Stimulated activated CD8-positive, alpha-beta memory T cell treated with anti-CD3 and anti-CD28 coated beads, Interleukin-2, amount 100 ng/mL, for 48 hours (primary cell): ENCODE results near the gene RDH8.
"Not testable (repeated sequence)": the region's sequence is repeated elsewhere in the genome, so short reads cannot be mapped to it uniquely, and the experiment has no call there.

Experiments
- DNase-seq, 2 donors: peaks; one replicate each; pipeline ENCODE4 v3.0.0-alpha.2; 2020; ENCODE audit warnings: low read depth in 2 of 2

RDH8 gene

GRCh38 chr19:10005632-10006334, 7.5 kb upstream of the RDH8 start:
- no peak for DNase-seq

- DNase-seq, result no peak
These were observed 7.0 kb upstream of the RDH8 start for GRCh38 chr19:10006335-10006708.

DNA sequence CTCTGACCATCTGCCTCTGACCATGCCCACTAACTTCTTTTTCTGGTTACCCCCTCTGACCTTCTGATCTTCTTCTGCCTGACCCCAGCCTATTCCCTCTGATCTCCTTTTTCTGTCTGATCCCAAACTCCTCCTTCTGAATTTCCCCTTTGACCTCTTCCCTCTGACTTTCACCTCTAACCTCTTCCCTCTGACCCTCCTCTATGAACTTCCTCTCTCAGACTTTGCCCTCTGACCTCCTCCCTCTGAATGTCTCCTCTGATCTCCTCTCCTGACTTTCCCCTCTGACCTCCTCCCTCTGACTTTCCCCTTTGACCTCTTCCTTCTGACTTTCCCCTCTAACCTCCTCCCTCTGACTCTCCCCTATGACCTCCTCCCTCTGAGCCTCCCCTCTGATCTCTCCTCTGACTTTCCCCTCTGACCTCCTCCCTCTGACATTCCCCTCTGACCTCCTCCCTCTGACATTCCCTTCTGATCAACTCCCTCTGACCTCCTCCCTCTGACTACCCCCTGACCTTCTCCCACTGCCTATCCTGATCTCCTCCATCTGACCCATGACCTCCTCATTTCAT, 6.4 kb upstream of the RDH8 start:
- DNase-seq, result no peak

DNA sequence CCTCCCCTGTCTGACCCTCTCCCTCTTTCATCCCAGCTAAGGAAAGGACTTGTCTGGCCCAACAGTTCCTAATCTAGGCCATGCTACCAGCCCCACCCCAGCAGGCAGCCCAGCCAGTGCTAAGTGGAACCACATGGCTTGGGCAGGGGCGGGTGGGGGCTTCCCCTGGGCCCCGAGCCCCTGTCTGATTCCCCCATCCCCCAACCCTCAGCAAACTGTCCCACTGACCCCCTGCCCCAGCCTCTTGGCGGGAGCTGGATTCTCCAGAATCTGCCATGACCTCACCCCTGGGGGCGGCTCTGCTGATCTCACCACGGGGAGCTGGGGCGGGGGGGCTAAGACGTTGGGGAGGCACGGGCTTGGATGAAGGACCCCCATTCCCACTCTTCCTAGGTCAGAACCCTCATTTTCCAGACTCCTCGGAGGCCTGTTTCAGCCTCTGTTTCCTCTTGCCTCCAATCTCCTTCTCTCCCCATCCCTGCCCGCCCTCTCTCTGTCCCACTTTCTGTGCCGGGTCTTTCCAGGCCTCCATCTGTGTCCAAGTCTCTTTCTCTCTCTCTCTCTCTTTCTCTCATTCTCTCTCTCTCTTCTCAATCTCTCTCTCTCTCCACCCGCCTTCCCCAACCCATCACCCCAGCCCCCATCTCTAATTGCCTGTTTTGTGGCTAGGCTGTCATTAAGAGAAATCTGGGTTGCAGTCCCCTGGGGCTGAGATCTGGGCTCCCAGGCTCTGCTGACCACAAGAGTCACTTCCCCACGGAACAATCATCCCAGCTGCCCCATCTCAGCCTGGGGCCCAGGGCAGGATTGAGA, 5.7 kb upstream of the RDH8 start:
- no peak for DNase-seq

GRCh38 chr19:10008184-10008765, 5.0 kb upstream of the RDH8 start:
- no peak for DNase-seq

DNA sequence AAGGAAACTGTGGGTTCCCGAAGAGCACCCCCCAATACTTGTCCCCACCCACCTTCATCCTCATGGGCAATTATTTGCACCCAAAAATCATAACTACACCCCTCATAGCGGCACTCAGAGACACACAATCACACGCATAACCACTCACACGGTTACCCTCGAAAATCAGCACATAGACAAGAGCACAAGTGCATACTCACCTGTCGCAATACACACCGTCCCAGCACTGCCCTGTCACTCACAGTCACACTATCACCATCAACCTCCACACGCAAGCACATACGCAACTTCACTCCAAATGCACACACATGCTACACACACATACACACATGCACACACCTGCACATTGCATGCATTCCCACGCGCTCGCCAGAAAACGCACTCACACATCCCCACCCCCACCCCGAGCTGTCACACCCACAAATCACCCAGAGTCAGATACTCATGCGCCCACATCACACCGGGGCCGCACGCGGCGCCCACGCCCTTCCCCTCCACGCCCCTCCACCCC, 3.5 kb upstream of the RDH8 start:
- no peak for DNase-seq

- no peak for DNase-seq
These were observed 3.0 kb upstream of the RDH8 start, which contains the start of gene COL5A3 for GRCh38 chr19:10010247-10010691. Gene COL5A3, minus strand, starts transcription at chr19:10010504. Its CDS starts 119 bp downstream, at chr19:10010385.

DNA sequence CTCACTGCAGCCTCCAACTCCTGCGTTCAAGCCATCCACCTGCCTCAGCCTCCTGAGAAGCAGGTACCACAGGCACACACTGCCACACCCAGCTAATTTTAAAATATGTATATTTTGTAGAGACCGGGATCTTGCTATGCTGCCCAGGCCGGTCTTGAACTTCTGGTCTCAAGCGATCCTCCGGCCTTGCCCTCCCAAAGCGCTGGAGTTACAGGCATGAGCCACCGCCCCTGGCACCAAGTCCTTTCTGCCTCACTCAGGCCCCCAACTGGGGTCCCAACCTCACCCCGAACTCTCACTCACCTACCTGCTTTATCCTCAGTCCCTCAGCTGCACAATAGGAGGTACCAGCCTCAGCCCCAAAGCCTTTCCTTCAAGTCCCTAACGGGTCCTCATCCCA, 2.3 kb upstream of the RDH8 start:
- no peak for DNase-seq

DNA sequence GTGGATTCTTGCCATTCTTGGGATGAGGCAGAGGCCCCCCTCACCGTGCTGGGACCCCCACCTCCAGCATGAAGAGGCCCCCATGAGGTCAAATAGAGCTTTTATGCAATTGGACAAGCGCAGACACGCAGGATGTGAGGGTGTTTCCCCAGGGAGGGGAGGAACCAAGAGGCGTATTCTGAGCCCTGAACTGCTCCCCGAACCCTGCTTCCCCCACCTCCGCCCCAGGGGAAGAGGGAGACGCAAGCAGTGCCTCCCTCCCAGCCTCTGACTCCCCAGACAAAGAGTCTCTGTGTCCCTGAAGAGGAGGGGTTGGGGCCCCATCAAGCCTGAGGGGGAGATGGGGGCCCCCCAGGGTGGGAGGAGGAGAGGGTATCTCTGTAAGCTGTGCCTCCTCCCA, 1.3 kb upstream of the RDH8 start:
- DNase-seq, result no peak

GRCh38 chr19:10013834-10014618, 743 bp downstream of the RDH8 start:
- no peak for DNase-seq

DNA sequence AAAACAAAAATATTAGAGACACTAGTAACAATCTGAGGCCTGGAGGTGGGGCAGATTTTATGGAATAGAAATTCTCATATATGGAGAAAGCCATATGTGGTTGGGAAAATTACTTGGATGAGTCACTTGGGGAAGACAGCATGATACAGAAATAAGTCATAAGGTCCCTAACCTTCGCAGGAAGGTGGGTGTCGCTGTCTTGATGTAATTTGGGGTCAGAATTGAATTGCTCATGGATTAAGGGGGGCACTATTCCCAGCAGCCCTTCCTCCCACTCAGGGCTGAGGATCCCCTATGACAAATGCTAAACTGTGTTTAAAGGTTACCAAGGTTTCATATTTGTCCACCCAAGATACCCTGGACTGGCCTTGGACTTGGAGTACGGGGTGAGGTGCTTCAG, 5.0 kb downstream of the RDH8 start:
- DNase-seq, result no peak

DNA sequence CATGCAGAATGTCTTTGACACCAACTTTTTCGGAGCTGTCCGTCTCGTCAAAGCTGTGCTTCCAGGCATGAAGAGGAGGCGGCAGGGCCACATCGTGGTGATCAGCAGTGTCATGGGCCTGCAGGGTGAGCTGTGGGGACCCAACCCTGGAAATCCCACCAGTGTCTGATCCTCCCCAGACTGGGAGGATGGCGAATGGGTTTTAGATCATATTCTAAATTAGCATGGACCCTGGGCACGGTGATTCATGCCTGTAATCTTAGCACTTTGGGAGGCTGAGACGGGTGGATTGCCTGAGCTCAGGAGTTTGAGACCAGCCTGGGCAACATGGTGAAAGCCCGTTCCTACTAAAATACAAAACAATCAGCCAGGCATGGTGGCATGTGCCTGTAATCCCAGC, 5.5 kb downstream of the RDH8 start:
- no peak for DNase-seq

DNA sequence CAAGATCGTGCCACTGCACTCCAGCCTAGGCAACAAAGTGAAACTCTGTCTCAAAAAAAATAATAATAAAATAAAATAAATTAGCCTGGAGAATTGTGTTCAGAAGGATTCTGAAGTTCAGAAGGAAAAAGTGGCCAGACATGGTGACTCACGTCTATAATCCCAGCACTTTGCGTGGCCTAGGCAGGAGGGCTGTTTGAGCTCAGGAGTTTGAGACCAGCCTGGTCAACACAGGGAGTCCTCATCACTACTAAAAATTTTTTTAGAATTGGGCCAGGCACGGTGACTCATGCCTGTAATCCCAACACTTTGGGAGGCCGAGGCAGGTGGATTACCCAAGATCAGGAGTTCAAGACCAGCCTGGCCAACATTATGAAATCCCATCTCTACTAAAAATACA, 6.0 kb downstream of the RDH8 start:
- no peak for DNase-seq

GRCh38 chr19:10020851-10021250, 7.6 kb downstream of the RDH8 start:
- DNase-seq, result no peak

DNA sequence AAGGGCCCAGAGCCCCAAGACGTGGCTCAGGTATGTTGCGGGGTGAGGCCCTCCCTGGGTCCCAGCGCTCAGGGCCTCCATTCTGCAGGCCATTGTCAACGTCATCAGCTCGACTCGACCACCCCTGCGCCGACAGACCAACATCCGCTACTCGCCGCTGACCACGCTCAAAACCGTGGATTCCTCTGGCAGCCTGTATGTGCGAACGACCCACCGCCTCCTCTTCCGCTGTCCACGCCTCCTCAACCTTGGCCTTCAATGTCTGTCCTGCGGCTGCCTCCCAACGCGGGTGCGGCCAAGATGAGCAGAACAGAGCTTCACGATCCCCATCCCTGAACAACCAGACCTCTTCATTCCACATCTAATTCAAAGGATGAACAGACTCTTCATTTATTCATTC, 8.2 kb downstream of the RDH8 start:
- no peak for DNase-seq

DNA sequence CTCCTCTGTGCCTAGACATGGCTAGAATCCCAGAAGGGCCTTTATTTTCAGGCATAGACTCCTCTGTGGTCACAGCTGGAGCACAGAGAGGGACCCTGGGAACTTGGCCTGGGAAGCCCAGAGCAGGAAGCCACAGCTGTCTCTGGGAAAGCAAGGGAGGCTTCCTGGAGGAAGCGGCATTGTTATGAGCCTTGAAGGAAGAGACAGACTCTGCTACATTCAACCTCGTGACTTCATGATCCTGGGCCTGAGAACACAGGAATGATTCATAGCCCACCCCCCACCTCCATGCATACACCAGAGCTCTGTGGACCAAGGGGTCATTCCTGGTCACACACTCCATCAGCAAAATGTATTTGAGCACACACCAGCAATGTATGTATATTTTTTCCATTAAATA, 8.6 kb downstream of the RDH8 start:
- no peak for DNase-seq

DNA sequence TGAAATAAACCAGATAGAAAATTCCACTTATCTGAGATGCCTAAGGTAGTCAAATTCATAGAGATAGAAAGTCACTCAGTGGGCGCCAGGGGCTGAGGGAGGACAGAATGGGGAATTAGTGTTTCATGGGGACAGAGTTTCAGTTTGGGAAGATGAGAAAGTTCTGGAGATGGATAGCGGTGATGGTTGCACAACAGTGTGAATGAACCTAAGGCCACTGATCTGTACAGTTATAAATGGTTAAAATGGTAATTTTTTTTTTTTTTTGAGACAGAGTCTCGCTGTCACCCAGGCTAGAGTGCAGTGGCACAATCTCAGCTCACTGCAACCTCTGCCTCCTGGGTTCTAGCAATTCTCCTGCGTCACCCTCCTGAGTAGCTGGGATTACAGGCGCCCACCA, 9.8 kb downstream of the RDH8 start:
- not testable (repeated sequence) for DNase-seq

DNA sequence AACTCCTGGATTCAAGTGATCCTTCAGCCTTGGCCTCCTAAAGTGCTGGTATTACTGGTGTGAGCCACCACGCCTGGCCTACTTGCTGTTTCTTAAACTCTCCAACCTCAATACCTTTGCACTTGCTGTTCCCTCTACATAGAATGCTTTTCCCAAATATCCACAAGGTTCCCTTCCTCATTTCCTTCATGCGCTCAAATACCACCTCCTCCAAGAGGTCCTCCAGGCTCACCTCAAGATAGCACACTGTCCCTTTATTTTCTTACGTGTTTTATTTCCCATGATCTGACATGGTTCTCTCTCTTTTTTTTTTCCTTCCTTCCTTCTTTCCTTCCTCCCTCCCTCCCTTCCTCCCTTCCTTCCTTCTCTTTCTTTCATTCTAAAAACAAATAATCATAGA, 13.5 kb downstream of the RDH8 start:
- no peak for DNase-seq

DNA sequence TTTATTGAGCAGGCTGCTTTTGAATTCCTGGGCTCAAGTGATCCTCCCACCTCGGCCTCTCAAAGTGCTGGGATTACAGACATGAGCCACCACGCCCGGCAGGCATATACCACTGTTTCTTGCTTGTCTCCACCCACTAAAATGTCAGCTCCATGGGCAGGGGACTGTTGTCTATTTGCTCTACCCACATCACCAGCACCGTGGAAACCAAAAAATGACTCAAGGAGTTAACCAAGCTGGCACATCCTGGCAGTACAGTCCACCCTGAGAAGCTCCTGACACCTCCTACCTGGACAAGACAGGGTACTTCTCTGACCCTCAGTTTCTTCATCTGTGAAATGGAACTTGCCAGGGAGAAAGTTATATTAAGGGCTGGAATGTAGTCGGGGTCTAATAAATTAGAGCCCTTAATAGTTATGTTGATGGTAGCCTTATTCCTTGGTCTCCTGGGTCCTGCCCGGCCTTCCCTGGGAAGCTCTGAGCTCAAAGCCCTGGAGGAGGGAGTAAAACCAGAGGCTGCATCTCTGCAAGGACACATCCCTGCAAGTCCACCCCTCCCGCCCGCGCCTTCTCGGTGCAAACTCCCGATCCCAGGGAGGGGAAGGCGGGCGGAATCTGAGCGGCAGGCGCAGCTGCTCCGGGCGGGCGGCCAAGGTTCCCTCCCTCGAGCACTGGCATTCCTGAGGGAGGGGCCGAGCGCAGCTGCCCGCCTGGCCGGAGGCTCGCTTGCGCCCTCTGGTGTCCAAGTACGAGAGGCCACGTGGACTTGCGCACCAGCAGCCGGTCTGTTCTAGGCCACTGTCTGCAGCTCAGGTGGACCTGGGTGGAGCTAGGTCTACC, 14.1 kb downstream of the RDH8 start:
- peak; percentile 74 to 77 for DNase-seq

- no peak for DNase-seq
These were observed 20.3 kb downstream of the RDH8 start for GRCh38 chr19:10033614-10034013.
